Fibroblast of skin of left biceps (primary cell): Measurements from ENCODE around the gene PTPRF.
"Not testable (repeated sequence)": the region's sequence is repeated elsewhere in the genome, so short reads cannot be mapped to it uniquely, and the experiment has no call there.

Experiments
- DNase-seq, 2 experiments: peaks; one replicate each; pipeline ENCODE4 v3.0.0-alpha.2; 2013; ENCODE audit warnings: low read depth in 2 of 2

The PTPRF gene

GRCh38 chr1:43537423-43538142 is 6.9 kb downstream of the PTPRF start:
- no peak for DNase-seq

- no peak for DNase-seq
Observed at GRCh38 chr1:43538143-43538487, 7.4 kb downstream of the PTPRF start.

GRCh38 chr1:43538969-43539368 is 8.3 kb downstream of the PTPRF start:
- no peak for DNase-seq

- no peak for DNase-seq
Observed at GRCh38 chr1:43539726-43540434, 9.2 kb downstream of the PTPRF start.

- no peak for DNase-seq
Observed at GRCh38 chr1:43540653-43541071, 10.0 kb downstream of the PTPRF start.

GRCh38 chr1:43541141-43541540 is 10.5 kb downstream of the PTPRF start:
- DNase-seq = no peak

GRCh38 chr1:43541721-43542401 is 11.2 kb downstream of the PTPRF start:
- no peak for DNase-seq

GRCh38 chr1:43542527-43543458 is 12.1 kb downstream of the PTPRF start:
- no peak for DNase-seq

- no peak for DNase-seq
Observed at GRCh38 chr1:43543567-43543966, 12.9 kb downstream of the PTPRF start.

- no peak for DNase-seq
Observed at GRCh38 chr1:43545339-43545694, 14.6 kb downstream of the PTPRF start.

GRCh38 chr1:43545695-43546387 is 15.2 kb downstream of the PTPRF start:
- no peak for DNase-seq

- DNase-seq = no peak
Observed at GRCh38 chr1:43546388-43547100, 15.9 kb downstream of the PTPRF start.

GRCh38 chr1:43547538-43548072 is 16.9 kb downstream of the PTPRF start:
- no peak for DNase-seq

- no peak for DNase-seq
Observed at GRCh38 chr1:43548285-43549271, 17.9 kb downstream of the PTPRF start.

GRCh38 chr1:43549394-43549793 is 18.7 kb downstream of the PTPRF start:
- not testable (repeated sequence) for DNase-seq

GRCh38 chr1:43549921-43550597 is 19.4 kb downstream of the PTPRF start:
- DNase-seq = no peak

- no peak for DNase-seq
Observed at GRCh38 chr1:43550598-43551246, 20.0 kb downstream of the PTPRF start.

GRCh38 chr1:43551396-43551888 is 20.8 kb downstream of the PTPRF start:
- no peak for DNase-seq
